Left lung (tissue), 10 donors: ENCODE data around the gene NMRAL1. TPM values are rescaled to one million over a fixed set of nuclear protein-coding genes. Genes with fewer than 3 reads are reported as not detected.

ENCODE experiments used
- ATAC-seq: fragments of 200-7000 bp; cut with Tn5 transposase; one replicate; pipeline ENCODE4 v1.9.1; 2020; ENCODE audit warnings: moderate library complexity
- DNase-seq, 4 donors: peaks; one replicate each; pipeline ENCODE4 v3.0.0-alpha.2; 2013 to 2020
- H3K27ac ChIP-seq, 2 donors: fragments of 200-600 bp; sonication (generic) in 1 of 2; one replicate each; pipeline versions ENCODE4 v1.5.0 to v1.8.0; 2020 to 2021
- H3K27me3 ChIP-seq, 2 donors: fragments of 200-600 bp; sonication (generic) in 1 of 2; one replicate each; pipeline versions ENCODE4 v1.5.0 to v1.8.0; 2020 to 2021
- H3K36me3 ChIP-seq, 2 donors: fragments of 200-600 bp; sonication (generic) in 1 of 2; one replicate each; pipeline versions ENCODE4 v1.5.0 to v1.8.0; 2020 to 2021
- H3K4me1 ChIP-seq, 2 donors: fragments of 200-600 bp; one replicate each; pipeline ENCODE4 v1.8.0; 2021
- H3K4me3 ChIP-seq, 2 donors: fragments of 200-600 bp; sonication (generic) in 1 of 2; one replicate each; pipeline versions ENCODE4 v1.5.0 to v1.8.0; 2020 to 2021; ENCODE audit warnings: mild to moderate bottlenecking in 1 of 2
- H3K9me3 ChIP-seq, 2 donors: fragments of 200-600 bp; sonication (generic) in 1 of 2; one replicate each; pipeline versions ENCODE4 v1.5.0 to v1.8.0; 2020 to 2021
- intact Hi-C, 2 donors: fragments of 100-400 bp; cut with DNase I; formaldehyde crosslinking; loops; one replicate each; pipeline versions ENCODE4 v1.11.2 to v1.14.2; 2022
- polyA plus RNA-seq, 6 donors: library from polyadenylated mRNA; unstranded; fragments of 120-200 nt; gene quantifications; one replicate each; pipeline ENCODE4 v1.2.1, GENCODE V29; 2013; ENCODE audit not compliant: insufficient read length in 6 of 6
- total RNA-seq, 2 donors: library from RNA; stranded (reverse); fragmentation: NEBNext Ultra II Directional; extraction: Animal tissue kit (Norgen Biotek cat#: 25700); gene quantifications; one replicate each; pipeline ENCODE4 v1.2.1, GENCODE V29; 2021
- TF ChIP-seq, protein P1 (sequence below), 2 donors: fragments of 200-600 bp; sonication (generic) in 1 of 2; IDR thresholded peaks; one replicate each; pipeline versions ENCODE4 v1.5.0 to v1.8.0; 2021; ENCODE audit warnings: antibody characterized with exemption in 2 of 2
- donor health status: DM: no; HTN: yes; CAD: no.
- donor health status: DM: no; HTN: no; CAD: no.

NMRAL1 gene
- total and polyA plus RNA-seq, 8 donors = 31.4 to 50.0 (median 38.9) TPM

GRCh38 chr16:4452674-4453073 lies 21.8 kb downstream of the NMRAL1 start:
- H3K4me3 ChIP-seq = no peak overlapping the region
- H3K9me3 ChIP-seq = no peaks in the 10 kb centered on the region
- DNase-seq (no peak), ATAC-seq (peak; percentile 66)
- intact Hi-C loops = no loop called here
- H3K27ac ChIP-seq = no peak overlapping the region
- H3K27me3 ChIP-seq = no peaks in the 10 kb centered on the region
- H3K36me3 ChIP-seq = peaks cover 0 to 96% of the 10 kb centered on the region in 2 donors
- no peaks in the 10 kb centered on the region for H3K4me1 ChIP-seq
- TF ChIP-seq, protein P1, sequence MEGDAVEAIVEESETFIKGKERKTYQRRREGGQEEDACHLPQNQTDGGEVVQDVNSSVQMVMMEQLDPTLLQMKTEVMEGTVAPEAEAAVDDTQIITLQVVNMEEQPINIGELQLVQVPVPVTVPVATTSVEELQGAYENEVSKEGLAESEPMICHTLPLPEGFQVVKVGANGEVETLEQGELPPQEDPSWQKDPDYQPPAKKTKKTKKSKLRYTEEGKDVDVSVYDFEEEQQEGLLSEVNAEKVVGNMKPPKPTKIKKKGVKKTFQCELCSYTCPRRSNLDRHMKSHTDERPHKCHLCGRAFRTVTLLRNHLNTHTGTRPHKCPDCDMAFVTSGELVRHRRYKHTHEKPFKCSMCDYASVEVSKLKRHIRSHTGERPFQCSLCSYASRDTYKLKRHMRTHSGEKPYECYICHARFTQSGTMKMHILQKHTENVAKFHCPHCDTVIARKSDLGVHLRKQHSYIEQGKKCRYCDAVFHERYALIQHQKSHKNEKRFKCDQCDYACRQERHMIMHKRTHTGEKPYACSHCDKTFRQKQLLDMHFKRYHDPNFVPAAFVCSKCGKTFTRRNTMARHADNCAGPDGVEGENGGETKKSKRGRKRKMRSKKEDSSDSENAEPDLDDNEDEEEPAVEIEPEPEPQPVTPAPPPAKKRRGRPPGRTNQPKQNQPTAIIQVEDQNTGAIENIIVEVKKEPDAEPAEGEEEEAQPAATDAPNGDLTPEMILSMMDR (IDR thresholded peaks at IDR 0.05) = no peak

DNA sequence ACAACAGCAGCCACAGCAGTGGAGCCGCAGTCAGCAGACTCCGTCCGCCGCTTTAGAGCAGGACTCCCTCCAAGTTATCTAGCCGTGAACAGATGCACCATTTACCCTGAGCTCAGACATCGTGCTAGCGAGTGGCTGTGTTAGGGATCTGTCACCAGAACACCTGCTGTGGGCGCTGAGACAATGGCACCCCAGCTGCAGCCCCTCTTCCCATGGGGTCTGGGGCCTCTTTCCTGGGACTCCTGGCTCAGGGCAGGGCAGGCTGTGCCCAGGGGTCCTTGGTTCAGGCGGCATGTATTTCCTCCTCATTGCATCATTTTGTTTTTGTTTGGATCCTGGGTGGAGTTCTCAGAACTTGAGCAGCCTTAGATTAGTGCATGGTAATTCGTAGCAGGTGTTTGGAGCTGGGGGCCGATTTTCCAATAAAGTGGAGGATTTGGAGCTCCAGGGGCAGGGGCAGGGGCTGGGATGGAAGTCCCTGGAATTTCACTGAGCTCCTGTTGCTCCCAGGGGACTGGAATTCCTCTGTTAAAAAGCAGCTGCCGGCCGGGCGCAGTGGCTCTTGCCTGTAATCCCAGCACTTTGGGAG lies 23.4 kb downstream of the NMRAL1 start:
- Histone ChIP-seq H3K4me3 (no peak overlapping the region), H3K36me3 (peaks cover 0 to 96% of the 10 kb centered on the region in 2 donors), H3K27ac (no peak overlapping the region), H3K27me3 (no peaks in the 10 kb centered on the region), H3K4me1 (no peaks in the 10 kb centered on the region), H3K9me3 (no peaks in the 10 kb centered on the region)
- ATAC-seq = no peak
- DNase-seq = no peak
- TF ChIP-seq, protein P1 (IDR thresholded peaks at IDR 0.05) = no peak
- intact Hi-C loops = no loop called here

DNA sequence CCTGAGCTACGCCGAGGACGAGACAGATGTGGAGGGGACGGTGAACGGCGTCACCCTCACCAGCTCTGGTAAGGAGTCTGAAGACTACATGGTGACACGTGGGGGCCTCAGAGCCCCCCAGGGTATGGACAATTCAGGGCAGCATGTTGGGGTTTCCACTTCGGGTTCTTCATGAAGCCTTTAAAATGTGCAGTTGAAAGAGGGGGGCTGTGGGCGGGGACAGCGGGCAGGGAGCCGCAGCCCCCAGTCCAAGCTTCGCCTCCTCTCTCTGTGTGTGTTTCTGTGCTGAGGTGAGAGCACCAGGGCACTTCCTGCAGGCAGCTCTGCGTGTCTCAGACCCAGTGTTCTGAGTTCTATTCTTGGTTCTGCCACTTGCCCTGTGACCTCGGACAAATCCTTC lies 24.0 kb downstream of the NMRAL1 start:
- H3K36me3 ChIP-seq = peaks cover 0 to 96% of the 10 kb centered on the region in 2 donors
- H3K27ac ChIP-seq = no peak overlapping the region

DNA sequence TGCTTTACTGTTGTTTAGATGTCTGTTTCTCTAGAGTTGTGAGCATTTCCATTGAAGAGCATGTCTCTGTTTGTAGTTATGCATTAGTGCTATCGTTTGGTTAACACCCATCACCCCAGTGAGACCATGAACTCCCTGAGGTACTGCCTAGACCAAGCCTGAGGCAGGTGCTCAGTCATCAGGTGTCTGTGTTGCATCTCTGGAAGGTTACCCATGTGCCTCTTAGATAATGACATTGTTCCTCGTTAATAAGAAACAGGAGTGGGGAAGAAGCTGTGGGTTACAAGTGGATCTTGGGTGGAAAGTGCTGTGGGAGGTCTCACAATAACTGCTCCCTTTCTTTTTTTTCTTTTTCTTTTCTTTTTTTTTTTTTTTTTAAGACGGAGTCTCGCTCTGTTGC lies 30.4 kb downstream of the NMRAL1 start:
- DNase-seq (no peak), ATAC-seq (no peak)
- H3K27ac ChIP-seq = no peak overlapping the region
- no peaks in the 10 kb centered on the region for H3K4me1 ChIP-seq
- H3K9me3 ChIP-seq = no peaks in the 10 kb centered on the region
- H3K27me3 ChIP-seq = no peaks in the 10 kb centered on the region
- intact Hi-C loops = no loop called here
- H3K4me3 ChIP-seq = no peak overlapping the region
- TF ChIP-seq, protein P1 (IDR thresholded peaks at IDR 0.05) = no peak
- peaks cover 0 to 100% of the 10 kb centered on the region in 2 donors for H3K36me3 ChIP-seq

More for the DNA sequence above, 24.0 kb downstream of the NMRAL1 start:
- ATAC-seq (no peak), DNase-seq (no peak)
- TF ChIP-seq, protein P1 (IDR thresholded peaks at IDR 0.05) = no peak
- Histone ChIP-seq H3K9me3 (no peaks in the 10 kb centered on the region), H3K4me1 (no peaks in the 10 kb centered on the region), H3K4me3 (no peak overlapping the region), H3K27me3 (no peaks in the 10 kb centered on the region)
- intact Hi-C loops = no loop called here

DNA sequence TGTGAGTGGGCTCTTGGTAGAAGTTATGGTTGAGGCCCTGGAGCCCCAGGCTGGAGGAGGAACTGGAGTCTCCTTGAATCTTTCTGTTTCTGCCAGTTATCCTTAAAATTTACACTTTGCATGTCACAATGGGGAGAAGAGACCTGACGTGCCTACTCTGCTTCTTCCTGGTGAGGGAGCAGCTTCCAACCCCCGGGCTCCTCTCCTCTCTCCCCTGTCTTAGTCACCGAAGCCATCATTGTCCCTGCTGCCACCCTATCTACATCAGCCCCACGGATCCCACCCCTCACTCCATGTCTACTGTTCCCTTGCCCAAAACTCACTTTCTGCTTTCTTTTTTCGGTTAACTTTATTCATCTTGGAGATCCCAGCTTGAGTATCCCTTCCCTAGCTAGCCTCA lies 31.2 kb downstream of the NMRAL1 start:
- H3K27me3 ChIP-seq = no peaks in the 10 kb centered on the region
- H3K27ac ChIP-seq = no peak overlapping the region
- TF ChIP-seq, protein P1 (IDR thresholded peaks at IDR 0.05) = no peak
- H3K36me3 ChIP-seq = peaks cover 0 to 100% of the 10 kb centered on the region in 2 donors
- intact Hi-C loops = no loop called here
- ATAC-seq (no peak), DNase-seq (no peak)
- H3K4me3 ChIP-seq = no peak overlapping the region
- no peaks in the 10 kb centered on the region for H3K9me3 ChIP-seq
- no peaks in the 10 kb centered on the region for H3K4me1 ChIP-seq
